Measurements from ENCODE around the gene TBC1D22A. TPM values are rescaled to one million over a fixed set of nuclear protein-coding genes. Genes with fewer than 3 reads are reported as not detected.

The TBC1D22A gene
- total RNA-seq, 1 donor from 2014 or later: 34.1 TPM

GRCh38 chr22:46866591-46866990, 104.1 kb downstream of the TBC1D22A start:
- no peak for TF ChIP-seq CTCF (IDR thresholded peaks at IDR 0.05)
- H3K4me1 ChIP-seq: no peaks in the 10 kb centered on the region
- intact Hi-C loops (cut with DNase I): no loop called here
- H3K9me3 ChIP-seq: peaks cover 6% of the 10 kb centered on the region
- H3K27me3 ChIP-seq (ENCODE audit: low read depth): no peaks in the 10 kb centered on the region
- DNase-seq (no peak), ATAC-seq (no peak)
- H3K27ac ChIP-seq: no peak overlapping the region
- H3K4me3 ChIP-seq: no peak overlapping the region
- no peaks in the 10 kb centered on the region for H3K36me3 ChIP-seq

GRCh38 chr22:46867106-46867505, 104.7 kb downstream of the TBC1D22A start:
- no peak for DNase-seq
- Histone ChIP-seq H3K36me3 (no peaks in the 10 kb centered on the region), H3K27ac (no peak overlapping the region), H3K27me3 (ENCODE audit: low read depth) (no peaks in the 10 kb centered on the region), H3K4me1 (no peaks in the 10 kb centered on the region), H3K4me3 (no peak overlapping the region), H3K9me3 (peaks cover 6% of the 10 kb centered on the region)
- intact Hi-C loops (cut with DNase I): no loop called here
- ATAC-seq: no peak
- TF ChIP-seq CTCF (IDR thresholded peaks at IDR 0.05): no peak

GRCh38 chr22:46869329-46869728, 106.9 kb downstream of the TBC1D22A start:
- H3K27me3 ChIP-seq (ENCODE audit: low read depth): no peaks in the 10 kb centered on the region
- DNase-seq (no peak), ATAC-seq (no peak)
- H3K9me3 ChIP-seq: peaks cover 6% of the 10 kb centered on the region
- intact Hi-C loops (cut with DNase I): no loop called here
- H3K36me3 ChIP-seq: no peaks in the 10 kb centered on the region
- no peak for TF ChIP-seq CTCF (IDR thresholded peaks at IDR 0.05)
- no peak overlapping the region for H3K27ac ChIP-seq
- no peaks in the 10 kb centered on the region for H3K4me1 ChIP-seq
- H3K4me3 ChIP-seq: no peak overlapping the region

GRCh38 chr22:46869831-46870441, 107.5 kb downstream of the TBC1D22A start:
- no peak for TF ChIP-seq CTCF (IDR thresholded peaks at IDR 0.05)
- H3K4me3 ChIP-seq: no peak overlapping the region
- no peak overlapping the region for H3K27ac ChIP-seq
- no peaks in the 10 kb centered on the region for H3K27me3 ChIP-seq (ENCODE audit: low read depth)
- peaks cover 6% of the 10 kb centered on the region for H3K9me3 ChIP-seq
- no peaks in the 10 kb centered on the region for H3K4me1 ChIP-seq
- DNase-seq (no peak), ATAC-seq (no peak)
- H3K36me3 ChIP-seq: no peaks in the 10 kb centered on the region
- intact Hi-C loops (cut with DNase I): no loop called here

- TF ChIP-seq CTCF (IDR thresholded peaks at IDR 0.05): no peak
- no peaks in the 10 kb centered on the region for H3K4me1 ChIP-seq
- H3K27ac ChIP-seq: no peak overlapping the region
- H3K4me3 ChIP-seq: no peak overlapping the region
- intact Hi-C loops (cut with DNase I): no loop called here
- peaks cover 6% of the 10 kb centered on the region for H3K9me3 ChIP-seq
- no peaks in the 10 kb centered on the region for H3K27me3 ChIP-seq (ENCODE audit: low read depth)
- no peak for ATAC-seq
- no peaks in the 10 kb centered on the region for H3K36me3 ChIP-seq
- DNase-seq: no peak
Measured at GRCh38 chr22:46871826-46872225, 109.4 kb downstream of the TBC1D22A start.

Data from lower lobe of right lung (tissue), 2 donors.